ENCODE data around the gene RHBDF2.

- no peak for TF ChIP-seq CTCF (IDR thresholded peaks at IDR 0.05)
- TF ChIP-seq POLR2A (IDR thresholded peaks at IDR 0.05): no peak
- TF ChIP-seq EP300 (IDR thresholded peaks at IDR 0.05): no peak
Observed at GRCh38 chr17:76549539-76549938, 48.3 kb upstream of the RHBDF2 start.
